ENCODE data around the gene SLC37A1. TPM values are rescaled to one million over a fixed set of nuclear protein-coding genes. Genes with fewer than 3 reads are reported as not detected.
A peak's percentile ranks its signal among the peaks of the same experiment; 100 is the strongest.

Gene SLC37A1
- total RNA-seq, 4 donors from 2014 or later: 66.0 to 249 (median 195) TPM

GRCh38 chr21:42565886-42566523 is 52.4 kb downstream of the SLC37A1 start:
- TF ChIP-seq POLR2A (IDR thresholded peaks at IDR 0.05): no peak
- no peak for TF ChIP-seq CTCF (IDR thresholded peaks at IDR 0.05)
- Histone ChIP-seq H3K36me3 (peaks cover 0 to 94% (median 0%) of the 10 kb centered on the region in 3 donors), H3K27ac (no peak overlapping the region), H3K4me1 (no peaks in the 10 kb centered on the region), H3K4me3 (no peak overlapping the region), H3K27me3 (no peaks in the 10 kb centered on the region), H3K9me3 (no peaks in the 10 kb centered on the region)
- DNase-seq: peak in 2 of 3 donors; percentile 8 to 29

- no peaks in the 10 kb centered on the region for H3K9me3 ChIP-seq
- DNase-seq: peak; percentile 12 to 42 (median 29)
- H3K36me3 ChIP-seq: peaks cover 0 to 94% (median 0%) of the 10 kb centered on the region in 3 donors
- no peak overlapping the region for H3K27ac ChIP-seq
- no peak overlapping the region for H3K4me3 ChIP-seq
- no peaks in the 10 kb centered on the region for H3K27me3 ChIP-seq
- no peak for TF ChIP-seq POLR2A (IDR thresholded peaks at IDR 0.05)
- no peak for TF ChIP-seq CTCF (IDR thresholded peaks at IDR 0.05)
- no peaks in the 10 kb centered on the region for H3K4me1 ChIP-seq
These were observed 53.0 kb downstream of the SLC37A1 start for GRCh38 chr21:42566524-42567213.

- Histone ChIP-seq H3K27ac (no peak overlapping the region), H3K27me3 (no peaks in the 10 kb centered on the region), H3K9me3 (no peaks in the 10 kb centered on the region), H3K36me3 (peaks cover 0 to 93% (median 0%) of the 10 kb centered on the region in 3 donors), H3K4me3 (no peak overlapping the region), H3K4me1 (no peaks in the 10 kb centered on the region)
- DNase-seq: peak in 2 of 3 donors; percentile 12 to 29
- TF ChIP-seq POLR2A (IDR thresholded peaks at IDR 0.05) (no peak), CTCF (IDR thresholded peaks at IDR 0.05) (no peak)
These were observed 53.5 kb downstream of the SLC37A1 start for GRCh38 chr21:42567214-42567555.

- Histone ChIP-seq H3K4me3 (no peak overlapping the region), H3K9me3 (no peaks in the 10 kb centered on the region), H3K4me1 (no peaks in the 10 kb centered on the region), H3K36me3 (peaks cover 0 to 87% (median 0%) of the 10 kb centered on the region in 3 donors), H3K27me3 (no peaks in the 10 kb centered on the region), H3K27ac (no peak overlapping the region)
- DNase-seq: peak; percentile 4 to 37 (median 18)
- TF ChIP-seq CTCF (IDR thresholded peaks at IDR 0.05): no peak
- TF ChIP-seq POLR2A (IDR thresholded peaks at IDR 0.05): no peak
These were observed 54.2 kb downstream of the SLC37A1 start for GRCh38 chr21:42567861-42568260.

GRCh38 chr21:42568376-42568775 is 54.7 kb downstream of the SLC37A1 start:
- TF ChIP-seq CTCF (IDR thresholded peaks at IDR 0.05) (no peak), POLR2A (IDR thresholded peaks at IDR 0.05) (no peak)
- Histone ChIP-seq H3K36me3 (peaks cover 0 to 85% (median 0%) of the 10 kb centered on the region in 3 donors), H3K27ac (no peak overlapping the region), H3K9me3 (no peaks in the 10 kb centered on the region), H3K27me3 (no peaks in the 10 kb centered on the region), H3K4me3 (no peak overlapping the region), H3K4me1 (no peaks in the 10 kb centered on the region)
- peak; percentile 12 to 38 (median 16) for DNase-seq
